ENCODE results near the gene TMEM240. TPM values are rescaled to one million over a fixed set of nuclear protein-coding genes. Genes with fewer than 3 reads are reported as not detected.
"Not testable (repeated sequence)": the region's sequence is repeated elsewhere in the genome, so short reads cannot be mapped to it uniquely, and the experiment has no call there.

TMEM240 gene
- total RNA-seq, 4 donors from 2014 or later: 9.4 to 16.3 TPM; not detected in 2

- TF ChIP-seq CTCF (IDR thresholded peaks at IDR 0.05) (no peak), POLR2A (IDR thresholded peaks at IDR 0.05) (no peak)
- no peaks in the 10 kb centered on the region for H3K4me1 ChIP-seq
- H3K27ac ChIP-seq: no peak overlapping the region
- H3K36me3 ChIP-seq: no peaks in the 10 kb centered on the region
- peaks cover 0 to 6% of the 10 kb centered on the region in 2 donors for H3K9me3 ChIP-seq
- H3K4me3 ChIP-seq: no peak overlapping the region
- no peaks in the 10 kb centered on the region for H3K27me3 ChIP-seq
- DNase-seq: no peak
- intact Hi-C loops (cut with DNase I; ENCODE audit: low total_unique reads): no loop called here
Measured at GRCh38 chr1:1491601-1492000, 48.8 kb downstream of the TMEM240 start.

- Histone ChIP-seq H3K4me3 (no peak overlapping the region), H3K36me3 (no peaks in the 10 kb centered on the region), H3K27me3 (no peaks in the 10 kb centered on the region), H3K27ac (no peak overlapping the region), H3K9me3 (peaks cover 0 to 6% of the 10 kb centered on the region in 2 donors), H3K4me1 (no peaks in the 10 kb centered on the region)
- intact Hi-C loops (cut with DNase I; ENCODE audit: low total_unique reads): no loop called here
- DNase-seq: no peak
- TF ChIP-seq POLR2A (IDR thresholded peaks at IDR 0.05): no peak
- no peak for TF ChIP-seq CTCF (IDR thresholded peaks at IDR 0.05)
Measured at GRCh38 chr1:1490633-1491230, 49.7 kb downstream of the TMEM240 start.

GRCh38 chr1:1489861-1490260 lies 50.6 kb downstream of the TMEM240 start:
- no peak overlapping the region for H3K27ac ChIP-seq
- H3K4me3 ChIP-seq: no peak overlapping the region
- intact Hi-C loops (cut with DNase I; ENCODE audit: low total_unique reads): no loop called here
- no peaks in the 10 kb centered on the region for H3K27me3 ChIP-seq
- TF ChIP-seq POLR2A (IDR thresholded peaks at IDR 0.05) (no peak), CTCF (IDR thresholded peaks at IDR 0.05) (no peak)
- DNase-seq: no peak
- no peaks in the 10 kb centered on the region for H3K36me3 ChIP-seq
- H3K4me1 ChIP-seq: no peaks in the 10 kb centered on the region
- H3K9me3 ChIP-seq: peaks cover 0 to 6% of the 10 kb centered on the region in 2 donors

- Histone ChIP-seq H3K27me3 (no peaks in the 10 kb centered on the region), H3K9me3 (peaks cover 0 to 6% of the 10 kb centered on the region in 2 donors), H3K36me3 (no peaks in the 10 kb centered on the region), H3K4me1 (no peaks in the 10 kb centered on the region), H3K27ac (no peak overlapping the region), H3K4me3 (no peak overlapping the region)
- DNase-seq: no peak
- intact Hi-C loops (cut with DNase I; ENCODE audit: low total_unique reads): no loop called here
- no peak for TF ChIP-seq POLR2A (IDR thresholded peaks at IDR 0.05)
Measured at GRCh38 chr1:1489231-1489630, 51.2 kb downstream of the TMEM240 start.

- H3K4me1 ChIP-seq: no peaks in the 10 kb centered on the region
- intact Hi-C loops (cut with DNase I; ENCODE audit: low total_unique reads): no loop called here
- no peaks in the 10 kb centered on the region for H3K36me3 ChIP-seq
Measured at GRCh38 chr1:1487701-1488100, 52.7 kb downstream of the TMEM240 start.

GRCh38 chr1:1485755-1486317 lies 54.6 kb downstream of the TMEM240 start:
- H3K27me3 ChIP-seq; H3K27ac ChIP-seq; H3K36me3 ChIP-seq; intact Hi-C loops (cut with DNase I; ENCODE audit: low total_unique reads); H3K4me3 ChIP-seq; DNase-seq; H3K9me3 ChIP-seq; H3K4me1 ChIP-seq: not testable (repeated sequence)

More at GRCh38 chr1:1487701-1488100, 52.7 kb downstream of the TMEM240 start:
- Histone ChIP-seq H3K27ac (no peak overlapping the region), H3K4me3 (no peak overlapping the region), H3K9me3 (no peaks in the 10 kb centered on the region), H3K27me3 (no peaks in the 10 kb centered on the region)
- no peak for TF ChIP-seq CTCF (IDR thresholded peaks at IDR 0.05)
- no peak for TF ChIP-seq POLR2A (IDR thresholded peaks at IDR 0.05)
- DNase-seq: no peak

GRCh38 chr1:1484976-1485750 lies 55.3 kb downstream of the TMEM240 start:
- H3K27me3 ChIP-seq; H3K27ac ChIP-seq; DNase-seq; intact Hi-C loops (cut with DNase I; ENCODE audit: low total_unique reads); H3K9me3 ChIP-seq; H3K4me1 ChIP-seq; H3K4me3 ChIP-seq; H3K36me3 ChIP-seq: not testable (repeated sequence)
